ENCODE results near the gene CTU2.

Gene CTU2

DNA sequence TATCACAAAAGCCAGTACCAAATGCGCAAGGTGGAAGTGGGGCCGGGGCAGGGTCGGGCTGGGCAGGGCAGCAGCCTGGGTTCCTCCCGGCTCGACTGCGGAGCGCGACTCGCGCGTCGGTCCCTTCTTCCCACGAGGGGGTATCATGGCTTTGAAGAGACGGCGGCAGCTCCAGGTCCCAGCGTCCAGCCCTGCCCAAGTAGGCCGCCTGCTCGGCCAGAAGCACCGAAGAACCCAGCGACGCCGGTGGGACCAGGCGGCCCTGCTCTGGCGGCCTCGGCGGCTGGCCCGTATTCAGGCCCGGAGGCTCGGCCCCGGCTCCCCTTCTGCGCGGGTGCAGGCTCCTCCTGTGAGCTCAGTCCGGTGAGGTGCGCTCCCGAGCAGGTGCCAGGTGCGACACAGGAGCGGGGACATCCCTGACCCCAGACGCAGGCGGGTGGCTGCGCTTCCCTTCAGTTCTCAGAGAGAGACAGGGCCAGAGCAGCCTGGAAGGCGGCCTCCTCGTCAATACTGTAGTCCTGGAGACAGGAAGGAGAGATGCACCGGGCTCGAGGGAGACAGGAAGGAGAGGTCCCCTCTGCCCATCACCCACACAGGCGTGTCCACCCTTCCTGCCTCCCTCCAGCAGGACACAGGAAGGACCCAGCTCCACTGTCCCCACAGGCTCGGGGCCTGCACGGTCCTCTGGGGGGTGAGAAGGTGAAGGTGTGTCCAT is 9.0 kb upstream of the CTU2 start:
- DNase-seq (ENCODE audit: low spot score), result no peak

DNA sequence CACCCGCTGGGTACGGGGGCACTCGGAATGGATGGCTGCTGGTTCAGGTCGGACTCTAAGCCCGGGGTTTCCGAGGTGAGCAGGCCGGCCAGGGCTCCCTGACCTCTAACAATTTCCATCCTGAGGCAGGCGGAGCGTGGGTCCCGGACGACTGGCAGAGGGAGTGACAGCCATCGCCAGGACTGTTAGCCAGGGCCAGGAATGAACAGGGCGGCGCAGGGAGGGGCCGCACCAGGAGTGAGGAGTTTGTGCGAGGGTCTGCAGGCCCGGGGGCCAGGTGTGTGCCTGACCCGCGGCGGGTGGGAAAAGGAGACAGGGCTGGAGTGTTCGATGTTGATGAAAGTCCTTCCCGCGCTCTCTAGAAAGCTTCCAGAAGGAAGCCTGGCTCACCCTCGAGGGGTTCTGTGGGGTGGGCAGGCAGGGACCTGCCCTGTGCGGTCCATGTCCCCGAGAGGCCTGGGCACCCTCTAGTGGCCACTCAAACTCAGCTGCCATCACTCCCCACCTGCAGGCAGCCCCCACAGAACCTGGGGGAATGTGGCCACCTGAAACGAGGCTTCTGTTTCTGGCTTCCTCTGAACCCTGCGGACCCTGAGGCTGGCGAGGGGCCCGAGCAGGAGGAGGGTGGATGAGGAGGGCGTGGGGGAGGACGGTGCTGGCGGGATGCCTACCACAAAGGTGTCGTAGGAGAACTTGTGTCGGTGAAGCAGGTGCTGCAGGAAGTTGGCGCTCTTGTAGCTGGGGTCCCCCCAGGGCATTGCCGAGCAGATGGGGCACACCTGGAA is 8.3 kb upstream of the CTU2 start:
- DNase-seq (ENCODE audit: low spot score), result no peak

DNA sequence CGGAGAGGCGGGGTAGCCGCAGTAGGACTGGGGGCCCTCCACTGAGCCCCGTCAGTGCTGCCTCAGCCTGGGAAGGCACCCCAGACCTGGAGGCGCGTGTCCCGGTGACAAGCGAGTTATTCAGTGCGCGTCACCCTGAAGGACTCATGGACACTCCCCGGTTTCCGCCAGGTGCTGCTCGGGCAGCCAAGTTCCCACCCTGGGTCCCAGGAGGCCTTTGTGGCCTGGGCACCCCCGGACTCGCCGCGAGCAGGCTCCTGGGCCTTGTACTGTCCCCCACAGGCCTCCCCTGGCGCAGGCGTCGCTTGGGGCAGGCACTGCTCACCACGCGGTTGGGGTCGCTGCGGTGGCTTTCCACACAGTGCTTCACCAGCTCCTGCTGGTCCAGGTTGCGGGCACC is 7.7 kb upstream of the CTU2 start:
- no peak for DNase-seq (ENCODE audit: low spot score)

DNA sequence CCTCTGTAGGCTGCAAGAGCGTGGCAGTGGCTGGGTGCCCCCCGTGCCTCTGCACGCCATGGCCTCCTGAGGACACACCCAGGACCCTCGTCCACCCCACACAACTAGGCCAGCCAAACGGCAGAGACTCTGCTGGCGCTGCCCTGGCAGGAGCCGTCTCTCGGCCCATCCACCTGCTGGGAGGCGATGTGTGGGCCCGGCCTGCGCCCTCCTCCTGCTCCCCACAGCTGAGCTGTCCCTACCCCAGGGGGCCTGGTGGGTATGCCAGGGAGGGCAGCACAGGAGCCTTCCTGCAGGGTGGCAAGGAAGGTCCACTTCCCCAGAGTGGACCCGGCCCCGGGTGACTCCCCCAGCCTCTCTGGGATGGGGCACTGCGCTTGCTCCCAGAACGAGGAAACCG is 7.1 kb upstream of the CTU2 start:
- no peak for DNase-seq (ENCODE audit: low spot score)

DNA sequence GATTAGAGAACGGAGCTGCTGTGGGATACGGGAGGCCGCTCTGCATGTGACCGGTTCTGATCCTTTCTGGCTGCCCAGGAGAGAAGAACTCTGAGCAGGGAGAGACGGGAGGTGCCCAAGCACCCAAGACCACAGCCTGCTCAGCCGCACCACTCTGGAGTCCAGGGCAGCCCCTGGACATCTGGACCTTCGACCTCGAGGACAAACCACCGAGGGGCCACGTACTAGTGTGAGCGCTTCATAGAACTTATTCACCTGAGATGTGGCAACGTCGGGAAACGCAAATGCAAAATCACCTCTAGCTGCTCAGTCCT is 6.0 kb upstream of the CTU2 start:
- no peak for DNase-seq (ENCODE audit: low spot score)

DNA sequence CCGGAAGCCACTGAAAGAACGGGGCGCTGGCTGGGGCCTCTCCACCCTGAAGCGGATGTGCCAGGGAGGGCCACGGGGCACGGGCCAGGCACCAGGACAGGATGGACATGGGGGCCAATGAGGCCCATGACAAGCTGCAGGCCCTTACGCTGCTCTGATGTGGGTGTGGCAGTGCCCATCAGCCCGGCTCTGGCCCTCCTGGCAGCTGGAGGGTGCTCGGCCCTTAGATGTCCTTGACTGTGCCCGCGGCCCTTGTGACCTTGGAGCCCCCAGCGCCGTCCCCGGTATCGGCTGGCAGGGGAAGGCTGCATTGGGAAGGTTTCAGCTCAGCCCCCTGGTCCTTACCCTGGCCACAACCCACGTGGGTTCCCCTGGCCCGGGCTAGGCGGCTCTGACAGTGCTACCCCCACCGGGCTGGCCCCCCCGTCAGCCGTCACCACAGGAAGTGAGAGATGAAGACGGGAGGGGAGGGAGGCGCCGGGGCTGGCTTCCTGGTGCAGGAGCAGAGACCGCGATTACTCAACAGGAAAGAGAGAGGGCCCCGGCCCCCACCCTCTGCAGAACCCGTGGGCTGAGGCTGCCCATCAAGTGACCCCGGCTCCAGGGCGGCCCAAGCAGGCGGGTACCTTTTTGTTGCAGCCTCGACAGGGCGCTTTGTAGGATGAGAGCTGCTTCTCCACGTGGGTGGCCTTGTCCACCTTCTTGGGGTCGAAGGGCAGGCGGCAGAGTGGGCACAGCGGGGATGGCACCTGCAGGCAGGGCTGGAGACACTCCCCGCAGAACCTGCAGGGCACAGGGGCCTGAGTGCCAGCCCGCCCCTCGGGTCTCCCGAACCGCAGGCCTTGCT is 5.4 kb upstream of the CTU2 start:
- DNase-seq (ENCODE audit: low spot score), result peak; percentile 58

DNA sequence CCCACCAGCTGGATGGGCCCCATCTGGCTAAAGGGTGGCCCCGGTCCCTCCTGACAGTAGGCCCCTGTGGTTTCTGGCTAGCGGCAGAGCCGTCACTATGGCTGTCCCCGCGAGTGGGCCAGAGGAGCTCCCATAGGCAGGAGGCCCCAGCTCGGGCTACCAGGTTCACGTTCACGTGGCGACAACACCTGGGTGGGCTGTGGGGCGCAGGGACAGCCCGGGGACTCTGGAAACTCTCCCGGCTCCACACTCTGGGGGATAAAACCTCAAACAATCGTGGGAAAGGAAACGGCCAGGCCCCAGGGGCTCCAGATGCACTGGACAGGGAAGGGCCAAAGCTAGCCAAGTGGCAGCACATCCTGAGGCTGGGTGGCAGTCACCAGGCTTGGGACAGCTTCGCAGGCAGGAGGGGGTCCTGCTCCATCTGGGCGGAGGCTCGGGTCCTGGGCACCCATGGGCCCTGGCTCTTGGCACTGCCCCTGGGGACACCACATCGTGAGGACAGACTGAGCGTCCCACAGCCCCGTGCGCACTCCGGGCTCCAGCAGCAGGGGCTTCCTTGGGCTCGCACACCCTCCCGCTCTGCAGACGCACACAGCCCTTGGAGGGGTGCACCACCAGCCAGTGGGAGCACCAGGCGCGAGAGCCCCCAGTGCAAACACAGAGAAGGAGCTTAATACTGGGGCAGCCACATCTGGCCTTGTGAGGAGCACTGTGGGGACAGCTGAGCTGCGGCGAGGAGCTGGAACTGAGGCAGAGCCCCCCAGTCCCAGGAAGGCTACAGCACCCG is 4.5 kb upstream of the CTU2 start:
- no peak for DNase-seq (ENCODE audit: low spot score)

DNA sequence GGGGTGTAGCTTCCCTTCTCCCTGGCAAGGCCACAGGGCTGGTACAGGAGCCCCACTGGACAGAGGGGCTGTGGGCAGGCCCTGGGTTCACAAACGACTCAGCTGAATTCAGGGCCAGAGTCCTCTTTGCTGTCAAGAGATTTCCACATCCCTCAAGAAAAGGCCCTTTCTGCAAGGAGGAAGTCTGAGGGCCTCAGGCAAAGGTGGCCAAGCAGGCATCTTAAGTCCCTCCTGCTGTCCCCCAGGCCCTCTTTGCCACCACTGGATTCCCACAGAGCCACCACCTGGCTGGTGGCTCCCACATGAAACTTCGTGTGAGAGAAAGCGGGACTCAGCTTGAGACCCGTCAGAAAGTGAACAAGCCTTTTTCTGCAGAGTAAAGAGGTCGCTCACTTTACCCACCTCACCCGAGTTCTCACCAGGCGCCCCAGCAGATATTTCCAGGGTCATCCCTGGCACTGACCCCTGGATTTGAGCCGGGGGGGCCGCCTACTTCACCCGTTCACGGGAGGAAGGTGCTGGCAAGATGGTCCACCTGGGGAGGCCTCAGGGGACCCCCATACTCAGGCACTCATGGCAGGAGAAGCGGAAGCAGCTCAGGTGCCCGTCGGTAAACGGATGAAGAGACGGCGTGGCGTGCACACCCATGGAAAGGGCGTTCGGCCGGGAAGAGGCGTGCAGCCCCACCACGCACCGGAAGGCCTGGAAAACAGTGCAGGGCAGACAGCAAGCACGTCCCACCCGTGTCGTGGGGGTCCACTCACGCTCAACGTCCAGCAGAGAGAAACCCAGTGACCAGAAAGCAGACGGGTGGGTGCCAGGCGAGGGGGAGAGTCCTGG is 3.7 kb upstream of the CTU2 start:
- no peak for DNase-seq (ENCODE audit: low spot score)

DNA sequence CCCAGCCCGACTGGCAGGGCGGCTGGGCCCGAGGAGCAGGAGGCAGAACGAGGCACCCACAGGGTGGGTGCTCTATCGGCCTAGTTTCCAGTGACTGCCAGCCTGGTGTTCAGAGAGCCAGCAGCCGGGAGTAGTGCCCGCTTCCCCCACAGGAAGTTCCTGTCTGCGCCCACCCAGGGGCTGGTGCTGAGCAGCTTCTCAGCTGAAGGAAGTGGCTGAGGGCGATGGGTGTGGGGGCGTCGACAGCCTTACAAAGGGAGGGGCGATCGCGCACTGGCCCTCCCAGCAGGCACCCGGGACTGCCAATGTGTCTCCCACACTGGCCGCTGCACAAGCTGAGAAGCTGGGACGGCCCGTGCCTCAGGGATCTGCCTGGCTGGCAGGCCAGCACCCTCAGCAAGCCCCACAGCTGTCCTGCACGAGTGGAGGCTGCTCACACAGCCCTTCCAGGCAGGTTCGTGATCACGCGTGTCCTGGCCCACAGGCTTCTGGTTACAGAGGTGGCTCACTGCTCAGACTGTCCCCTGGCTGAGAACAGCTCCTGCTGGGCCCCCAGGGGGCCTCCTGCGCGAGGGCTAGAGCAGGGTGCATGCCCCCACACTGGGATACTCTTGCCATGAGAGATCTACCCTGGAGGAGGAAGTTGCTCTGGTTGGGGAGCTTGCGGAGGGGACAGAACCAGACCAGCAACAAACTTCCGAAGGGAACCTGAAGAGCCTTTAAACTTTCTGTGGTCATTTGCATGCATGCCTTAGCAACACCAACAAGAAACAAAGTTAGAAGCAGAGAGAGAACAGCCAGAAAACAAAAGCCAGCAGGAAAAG is 2.6 kb upstream of the CTU2 start:
- peak; percentile 51 for DNase-seq (ENCODE audit: low spot score)

DNA sequence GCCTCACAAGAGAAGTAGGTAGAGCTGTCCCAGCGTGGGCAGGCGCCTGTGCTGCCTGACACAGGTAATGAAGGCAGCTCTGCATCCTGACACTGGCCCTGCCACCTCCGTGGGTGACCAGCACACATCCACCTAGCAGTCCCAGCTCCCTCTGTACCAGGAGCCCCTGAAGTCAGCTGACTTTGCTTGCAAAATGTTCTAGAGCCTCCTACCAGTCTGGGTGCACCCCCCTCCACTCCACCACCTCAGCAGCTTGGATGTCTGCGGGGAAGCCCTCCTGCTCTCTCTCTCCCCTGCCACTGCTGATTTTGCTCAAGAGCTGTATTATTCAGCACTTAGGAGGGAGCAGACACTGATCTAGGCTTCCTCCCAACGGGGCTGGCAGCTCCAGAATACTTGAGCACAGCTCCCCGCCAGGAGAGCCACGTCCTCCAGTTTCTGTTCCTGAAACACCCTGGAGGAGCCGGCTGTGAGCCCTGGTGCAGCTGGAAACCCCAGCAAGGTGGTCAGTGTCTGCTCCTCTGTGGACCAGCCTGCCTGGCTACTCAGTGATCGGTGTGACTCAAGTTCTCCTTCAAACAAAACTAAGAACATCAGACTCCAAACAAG is 1.1 kb upstream of the CTU2 start:
- no peak for DNase-seq (ENCODE audit: low spot score)

DNA sequence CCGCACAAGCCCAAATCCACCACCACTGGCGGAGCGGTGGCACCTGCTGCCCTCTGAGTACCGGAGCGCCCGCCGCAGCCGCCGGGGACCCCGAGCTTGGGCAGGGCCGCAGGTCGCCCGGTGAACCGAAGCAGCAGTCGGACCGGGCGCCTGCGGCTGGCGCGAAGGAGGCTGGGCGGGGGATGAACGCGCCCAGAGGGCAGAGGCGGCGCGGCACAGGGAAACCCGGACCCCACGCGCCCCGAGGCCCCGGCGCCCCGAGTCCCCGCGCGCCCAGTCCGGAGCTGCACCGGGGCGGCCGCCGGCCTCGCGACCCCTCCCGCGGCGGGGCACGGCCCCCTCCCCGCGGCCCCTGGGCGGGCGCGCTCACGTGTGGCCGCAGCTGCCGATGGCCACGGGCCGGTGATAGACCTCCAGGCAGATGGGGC is 488 bp upstream of the CTU2 start:
- DNase-seq (ENCODE audit: low spot score), result no peak

DNA sequence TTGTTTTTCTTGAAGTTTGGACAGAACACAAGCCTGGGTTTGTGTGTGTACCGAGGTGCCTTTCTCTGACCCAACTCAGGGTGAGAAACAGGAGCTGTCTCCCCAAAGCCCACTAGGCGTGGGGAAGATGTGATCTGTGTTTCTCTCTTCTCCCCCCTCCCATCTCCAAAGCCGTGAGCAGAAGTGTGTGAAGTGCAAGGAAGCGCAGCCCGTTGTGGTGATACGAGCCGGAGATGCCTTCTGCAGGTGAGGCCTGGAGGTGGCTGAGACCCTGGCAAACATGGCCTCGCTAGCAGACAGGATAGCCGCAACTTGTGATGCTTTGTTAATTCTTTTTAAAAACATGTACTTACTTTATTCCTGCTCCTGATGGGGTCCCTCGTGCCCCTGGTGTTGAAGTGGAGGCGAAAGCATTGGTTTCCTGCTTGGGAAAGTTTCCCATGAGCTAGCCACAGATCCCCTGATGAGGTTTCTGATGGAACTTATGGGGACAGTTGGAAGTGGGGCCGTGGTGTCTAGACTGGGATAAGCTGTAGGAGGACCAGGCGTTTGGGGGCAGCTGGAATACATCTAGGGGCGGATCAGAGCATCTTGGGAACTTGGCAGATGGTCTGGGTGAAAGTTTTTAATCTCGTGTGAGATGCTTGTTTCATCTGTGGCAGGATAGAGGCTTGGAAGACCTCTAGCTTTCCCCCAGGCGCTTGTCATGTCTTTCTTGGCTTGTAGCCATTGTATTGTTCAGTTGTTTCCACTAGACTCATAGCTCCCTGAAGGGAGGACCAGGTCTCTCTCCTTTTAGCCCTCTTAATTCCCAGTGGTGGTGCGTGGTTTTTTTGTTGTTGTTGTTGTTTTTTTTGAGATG is 893 bp downstream of the CTU2 start:
- no peak for DNase-seq (ENCODE audit: low spot score)

DNA sequence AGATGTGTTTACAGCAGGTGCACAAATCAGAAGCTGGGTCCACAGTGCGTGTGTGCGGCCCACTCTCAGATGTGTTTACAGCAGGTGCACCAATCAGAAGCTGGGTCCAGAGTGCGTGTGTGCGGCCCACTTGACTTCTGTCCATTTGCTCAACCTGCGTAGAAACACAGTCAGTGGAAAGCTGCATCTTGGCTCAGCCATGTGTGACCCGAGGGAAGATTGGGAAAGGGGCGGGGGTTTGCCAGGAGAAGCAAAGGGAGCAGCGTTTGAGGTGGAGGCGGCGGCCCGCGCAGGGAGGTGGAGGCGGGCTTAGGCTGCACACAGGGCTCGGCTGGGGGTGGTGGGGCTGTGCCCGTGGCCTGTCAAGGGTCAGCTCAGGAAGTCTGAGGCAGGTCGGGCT is 4.3 kb downstream of the CTU2 start:
- no peak for DNase-seq (ENCODE audit: low spot score)

DNA sequence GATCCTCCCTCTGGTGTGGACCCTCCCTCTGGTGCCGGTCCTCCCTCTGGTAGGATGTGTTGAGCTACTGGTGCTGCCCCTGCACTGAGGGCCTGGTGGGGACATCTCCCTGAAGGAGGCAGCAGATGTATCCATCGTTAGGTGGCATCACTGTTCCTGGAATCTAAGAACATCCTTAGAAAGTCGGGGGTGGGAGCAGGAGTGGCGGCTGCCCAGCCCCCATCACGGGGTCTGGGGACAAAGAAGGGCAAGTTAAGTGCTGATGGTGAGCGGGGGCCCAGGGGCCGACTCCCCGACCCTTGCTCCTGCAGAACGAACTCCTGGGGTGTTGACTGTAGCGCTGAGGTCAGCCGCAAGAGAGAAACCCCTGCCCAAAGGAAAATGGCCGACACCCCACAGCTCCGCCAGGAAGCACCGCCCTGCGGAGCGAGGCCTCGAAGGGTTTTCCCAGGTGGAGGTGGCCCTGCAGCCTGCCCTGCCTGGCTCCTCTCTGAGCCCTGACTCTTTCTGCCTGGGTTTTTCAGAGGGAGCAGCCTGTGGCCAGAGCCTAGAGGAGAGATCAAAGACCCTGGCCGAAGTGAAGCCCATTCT is 5.5 kb downstream of the CTU2 start:
- no peak for DNase-seq (ENCODE audit: low spot score)

DNA sequence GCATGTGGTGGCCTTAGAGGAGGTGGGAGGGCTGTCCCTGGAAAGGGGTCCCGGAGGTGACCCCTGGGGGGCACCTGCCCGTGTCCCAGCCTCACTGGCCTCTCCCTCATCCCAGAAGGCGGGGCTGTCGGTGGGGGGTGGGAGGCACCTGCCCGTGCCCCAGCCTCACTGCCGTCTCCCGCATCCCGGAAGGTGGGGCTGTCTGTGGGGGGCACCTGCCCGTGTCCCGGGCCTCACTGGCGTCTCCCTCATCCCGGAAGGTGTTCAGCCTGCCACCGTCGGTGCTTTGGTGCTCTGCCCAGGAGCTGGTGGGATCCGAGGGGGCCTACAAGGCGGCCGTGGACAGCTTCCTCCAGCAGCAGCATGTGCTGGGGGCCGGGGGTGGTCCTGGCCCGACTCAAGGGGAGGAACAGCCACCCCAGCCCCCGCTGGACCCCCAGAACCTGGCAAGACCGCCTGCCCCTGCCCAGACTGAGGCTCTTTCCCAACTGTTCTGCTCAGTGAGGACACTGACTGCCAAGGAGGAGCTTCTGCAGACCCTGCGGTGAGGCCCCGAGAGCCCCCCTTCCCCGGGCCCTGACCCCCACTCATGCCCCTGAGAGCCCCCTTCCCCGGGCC is 6.2 kb downstream of the CTU2 start:
- no peak for DNase-seq (ENCODE audit: low spot score)

DNA sequence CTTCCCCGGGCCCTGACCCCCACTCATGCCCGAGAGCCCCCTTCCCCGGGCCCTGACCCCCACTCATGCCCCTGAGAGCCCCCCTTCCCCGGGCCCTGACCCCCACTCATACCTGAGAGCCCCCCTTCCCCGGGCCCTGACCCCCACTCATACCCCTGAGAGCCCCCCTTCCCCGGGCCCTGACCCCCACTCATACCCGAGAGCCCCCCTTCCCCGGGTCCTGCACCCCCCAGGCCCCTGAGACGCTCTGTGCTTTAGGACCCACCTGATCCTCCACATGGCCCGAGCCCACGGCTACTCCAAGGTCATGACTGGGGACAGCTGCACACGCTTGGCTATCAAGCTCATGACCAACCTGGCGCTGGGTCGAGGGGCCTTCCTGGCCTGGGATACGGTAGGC is 6.8 kb downstream of the CTU2 start:
- no peak for DNase-seq (ENCODE audit: low spot score)

DNA sequence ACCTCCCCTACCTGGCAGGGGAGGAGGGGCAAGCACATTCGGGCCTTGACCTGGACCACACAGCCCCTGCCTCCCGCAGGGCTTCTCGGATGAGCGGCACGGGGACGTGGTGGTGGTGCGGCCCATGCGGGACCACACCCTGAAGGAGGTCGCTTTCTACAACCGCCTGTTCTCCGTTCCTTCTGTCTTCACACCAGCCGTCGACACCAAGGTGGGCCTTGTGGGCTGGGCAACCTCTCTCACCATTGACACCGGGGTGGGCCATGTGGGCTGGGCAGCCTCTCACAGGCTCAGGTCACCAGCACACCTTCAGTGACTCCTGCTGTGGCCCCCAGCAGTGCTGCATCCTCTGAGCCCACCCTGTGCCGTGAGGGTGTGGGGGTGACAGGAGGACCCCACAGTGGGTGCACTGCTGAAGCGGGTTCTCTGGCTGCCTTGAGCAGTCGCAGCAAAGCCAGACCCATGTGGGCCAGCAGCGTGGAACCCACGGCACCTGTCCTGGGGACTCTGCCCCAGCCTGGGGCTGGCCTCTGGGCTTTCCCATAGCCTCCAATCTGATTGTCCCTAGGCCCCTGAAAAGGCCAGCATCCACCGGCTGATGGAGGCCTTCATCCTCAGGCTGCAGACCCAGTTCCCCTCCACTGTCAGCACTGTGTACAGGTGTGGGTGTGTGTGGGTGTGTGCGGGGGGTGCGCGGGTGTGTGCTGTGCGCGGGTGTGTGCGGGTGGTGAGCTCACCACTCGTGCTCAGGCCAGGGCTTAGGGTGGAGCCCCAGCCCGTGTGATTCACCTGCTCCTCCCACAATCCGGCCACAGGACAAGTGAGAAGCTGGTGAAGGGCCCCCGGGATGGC is 7.5 kb downstream of the CTU2 start:
- no peak for DNase-seq (ENCODE audit: low spot score)
